Mucosa of descending colon (tissue), 3 donors: ENCODE measurements around the gene HDAC7. TPM values are rescaled to one million over a fixed set of nuclear protein-coding genes. Genes with fewer than 3 reads are reported as not detected.
A peak's percentile ranks its signal among the peaks of the same experiment; 100 is the strongest.

Experiments
- ATAC-seq: fragments of 200-7000 bp; cut with Tn5 transposase; one replicate; pipeline ENCODE4 v1.9.1; 2020; ENCODE audit warnings: mild to moderate bottlenecking, moderate library complexity
- DNase-seq, 3 donors: peaks; one replicate each; pipeline ENCODE4 v3.0.0-alpha.2; 2020
- H3K36me3 ChIP-seq: fragments of 200-600 bp; one replicate; pipeline ENCODE4 v1.8.0; 2021; ENCODE audit warnings: low read depth, mild to moderate bottlenecking
- H3K4me1 ChIP-seq: fragments of 200-600 bp; one replicate; pipeline ENCODE4 v1.8.0; 2021; ENCODE audit warnings: low read depth, mild to moderate bottlenecking
- H3K4me3 ChIP-seq: fragments of 200-600 bp; one replicate; pipeline ENCODE4 v1.8.0; 2021; ENCODE audit warnings: mild to moderate bottlenecking
- H3K9me3 ChIP-seq: fragments of 200-600 bp; one replicate; pipeline ENCODE4 v1.8.0; 2021; ENCODE audit warnings: mild to moderate bottlenecking
- CTCF ChIP-seq: fragments of 200-600 bp; IDR thresholded peaks from one replicate; pipeline ENCODE4 v1.8.0; 2022; ENCODE audit warnings: antibody characterized with exemption, mild to moderate bottlenecking
- intact Hi-C, 2 donors: fragments of 100-400 bp; cut with DNase I in 1 of 2; cut with micrococcal nuclease in 1 of 2; formaldehyde crosslinking; loops; one replicate each; pipeline versions ENCODE4 v1.11.0 to v1.11.1; 2022; cut with DNase I, micrococcal nuclease
- total RNA-seq, 3 donors: library from RNA; stranded (reverse); fragmentation: NEBNext Ultra II Directional in 2 of 3; extraction: Animal tissue kit (Norgen Biotek cat#: 25700) in 2 of 3; gene quantifications; one replicate each; pipeline versions ENCODE4 v1.2.1 to v1.2.4, GENCODE V29; 2021 to 2023
- donor health status: DM: no; HTN: no; CAD: no; lungs with moderate emphysema.
- donor health status: DM: no; HTN: no; CAD: no.
- donor health status: DM: no; HTN: yes; CAD: no.

HDAC7 gene
- total RNA-seq, 3 donors from 2014 or later, result 19.5 to 67.4 (median 33.2) TPM

- Histone ChIP-seq H3K9me3 (no peaks in the 10 kb centered on the region), H3K36me3 (no peaks in the 10 kb centered on the region), H3K4me1 (peaks cover 26% of the 10 kb centered on the region), H3K4me3 (no peak overlapping the region)
- ATAC-seq (no peak), DNase-seq (peak in 2 of 3 donors; percentile 25 to 53)
- no peak for TF ChIP-seq CTCF
- intact Hi-C loops, result no loop called here
Measured at GRCh38 chr12:47750229-47750798, 69.4 kb downstream of the HDAC7 start.

- DNase-seq, result no peak
- Histone ChIP-seq H3K9me3 (no peaks in the 10 kb centered on the region), H3K4me3 (no peak overlapping the region), H3K4me1 (peaks cover 14% of the 10 kb centered on the region), H3K36me3 (no peaks in the 10 kb centered on the region)
- intact Hi-C loops, result loop anchor here in 1 of 2 donors (10.0 kb wide), 1 partner anchor 86 kb away; no protein-coding TSS in a partner anchor
- no peak for TF ChIP-seq CTCF
- no peak for ATAC-seq
Measured at GRCh38 chr12:47748899-47749298, 70.8 kb downstream of the HDAC7 start.

- Histone ChIP-seq H3K4me3 (no peak overlapping the region), H3K9me3 (no peaks in the 10 kb centered on the region), H3K4me1 (peaks cover 9% of the 10 kb centered on the region), H3K36me3 (no peaks in the 10 kb centered on the region)
- no peak for TF ChIP-seq CTCF
- DNase-seq (no peak), ATAC-seq (no peak)
- intact Hi-C loops, result loop anchor here in 1 of 2 donors (10.0 kb wide), 1 partner anchor 86 kb away; no protein-coding TSS in a partner anchor
Measured at GRCh38 chr12:47748507-47748828, 71.2 kb downstream of the HDAC7 start.

- no peak for ATAC-seq
- intact Hi-C loops, result loop anchor here in 1 of 2 donors (10.0 kb wide), 1 partner anchor 87 kb away; no protein-coding TSS in a partner anchor
- Histone ChIP-seq H3K9me3 (no peaks in the 10 kb centered on the region), H3K36me3 (no peaks in the 10 kb centered on the region), H3K4me1 (peaks cover 3% of the 10 kb centered on the region), H3K4me3 (no peak overlapping the region)
- DNase-seq, result no peak
- TF ChIP-seq CTCF, result no peak
Measured at GRCh38 chr12:47747596-47748506, 71.9 kb downstream of the HDAC7 start.

- H3K36me3 ChIP-seq, result no peaks in the 10 kb centered on the region
Measured at GRCh38 chr12:47747126-47747525, 72.6 kb downstream of the HDAC7 start.

More at GRCh38 chr12:47747126-47747525, 72.6 kb downstream of the HDAC7 start:
- H3K4me3 ChIP-seq, result no peak overlapping the region
- peak; percentile 21 for ATAC-seq
- TF ChIP-seq CTCF, result no peak
- intact Hi-C loops, result loop anchor here in 1 of 2 donors (10.0 kb wide), 1 partner anchor 88 kb away; no protein-coding TSS in a partner anchor
- H3K4me1 ChIP-seq, result peaks cover 2% of the 10 kb centered on the region
- no peak for DNase-seq
- no peaks in the 10 kb centered on the region for H3K9me3 ChIP-seq
